CD4-positive, alpha-beta T cell treated with Interleukin-17A for 4 hours (primary cell): ENCODE measurements around the gene C17orf58.
"Not testable (repeated sequence)": the region's sequence is repeated elsewhere in the genome, so short reads cannot be mapped to it uniquely, and the experiment has no call there.

ENCODE experiments used
- DNase-seq: peaks from one replicate; pipeline ENCODE4 v3.0.0-alpha.2; 2020; ENCODE audit warnings: mixed read lengths

C17orf58 gene

DNA sequence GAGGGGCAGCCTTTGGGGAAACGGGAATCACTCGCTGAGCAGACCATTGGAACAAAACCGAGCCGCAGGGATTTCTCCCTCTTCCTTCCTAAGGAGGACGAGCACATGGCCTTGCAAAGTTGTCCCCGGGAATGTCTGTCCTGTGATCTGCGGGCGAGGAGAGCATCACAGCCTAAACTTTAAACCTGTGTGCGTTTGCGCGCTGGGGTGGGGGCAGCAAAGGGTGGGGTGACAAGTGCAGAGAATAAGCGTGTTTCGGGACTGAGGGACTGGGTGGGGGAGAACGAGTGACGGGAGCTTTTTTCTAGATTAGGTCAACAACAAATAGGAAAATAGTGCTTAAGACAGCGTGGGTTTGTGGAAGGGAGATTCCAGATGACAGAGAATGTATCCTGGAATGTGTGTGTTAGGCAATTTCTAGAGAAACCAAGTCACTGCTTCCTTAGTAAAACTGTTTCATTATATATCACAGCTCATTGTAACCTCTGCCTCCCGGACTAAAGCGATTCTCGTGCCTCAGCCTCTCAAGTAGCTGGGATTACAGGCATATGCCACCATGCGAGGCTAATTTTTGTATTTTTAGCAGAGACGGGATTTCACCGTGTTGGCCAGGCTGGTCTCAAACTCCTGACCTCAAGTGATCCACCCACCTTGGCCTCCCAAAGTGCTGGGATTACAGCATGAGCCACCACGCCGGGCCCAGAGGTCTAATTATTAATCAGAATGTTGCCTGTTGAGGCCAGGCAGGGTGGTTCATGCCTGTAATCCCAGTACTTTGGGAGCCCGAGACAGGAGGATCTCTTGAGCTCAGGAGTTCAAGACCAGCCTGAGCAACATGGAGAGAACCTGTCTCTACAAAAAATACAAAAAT lies at the start of gene C17orf58:
Gene C17orf58 (minus strand): TSS at position 169 of the 871 bp plus-strand sequence. CDS start 271 bp downstream, outside the sequence.
- not testable (repeated sequence) for DNase-seq

DNA sequence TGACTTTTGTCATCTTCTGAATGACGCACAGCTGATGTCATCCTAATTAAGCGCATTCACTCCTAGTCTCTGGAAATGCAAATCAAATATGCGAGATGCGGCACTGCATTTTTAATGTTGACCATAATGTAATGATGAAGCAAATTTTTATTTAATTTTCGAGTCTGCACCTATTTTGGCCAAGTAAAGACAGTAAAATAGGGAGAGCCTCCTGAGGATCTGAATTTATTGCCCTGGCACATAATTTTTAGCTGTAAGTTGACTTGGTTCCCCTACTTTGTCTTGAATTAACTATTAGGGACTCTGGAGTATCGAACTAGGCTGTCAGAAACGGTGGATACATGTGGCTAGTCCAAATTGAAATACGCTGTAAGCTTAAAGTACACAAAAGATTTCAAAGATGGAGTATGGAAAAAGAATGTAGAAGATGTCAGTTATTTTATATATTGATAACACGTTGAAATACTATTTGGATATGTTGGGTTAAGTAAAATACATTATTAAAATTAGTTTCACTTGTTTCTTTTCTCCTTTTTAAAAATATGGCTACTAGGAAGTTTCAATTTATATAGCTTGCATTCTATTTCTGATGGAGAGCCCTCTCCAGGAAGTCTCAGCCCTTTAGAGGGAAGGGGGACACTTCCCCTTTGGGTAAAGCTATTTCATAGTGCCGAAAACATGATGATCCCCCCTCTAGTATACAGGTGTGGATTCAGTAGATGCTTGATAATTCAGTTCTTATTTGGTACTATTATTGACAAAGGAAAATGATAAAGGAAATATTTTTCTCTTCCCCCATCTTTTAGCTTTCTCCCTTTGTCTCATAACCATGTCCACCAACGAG lies 40.3 kb upstream of the C17orf58 start:
- DNase-seq: no peak

DNA sequence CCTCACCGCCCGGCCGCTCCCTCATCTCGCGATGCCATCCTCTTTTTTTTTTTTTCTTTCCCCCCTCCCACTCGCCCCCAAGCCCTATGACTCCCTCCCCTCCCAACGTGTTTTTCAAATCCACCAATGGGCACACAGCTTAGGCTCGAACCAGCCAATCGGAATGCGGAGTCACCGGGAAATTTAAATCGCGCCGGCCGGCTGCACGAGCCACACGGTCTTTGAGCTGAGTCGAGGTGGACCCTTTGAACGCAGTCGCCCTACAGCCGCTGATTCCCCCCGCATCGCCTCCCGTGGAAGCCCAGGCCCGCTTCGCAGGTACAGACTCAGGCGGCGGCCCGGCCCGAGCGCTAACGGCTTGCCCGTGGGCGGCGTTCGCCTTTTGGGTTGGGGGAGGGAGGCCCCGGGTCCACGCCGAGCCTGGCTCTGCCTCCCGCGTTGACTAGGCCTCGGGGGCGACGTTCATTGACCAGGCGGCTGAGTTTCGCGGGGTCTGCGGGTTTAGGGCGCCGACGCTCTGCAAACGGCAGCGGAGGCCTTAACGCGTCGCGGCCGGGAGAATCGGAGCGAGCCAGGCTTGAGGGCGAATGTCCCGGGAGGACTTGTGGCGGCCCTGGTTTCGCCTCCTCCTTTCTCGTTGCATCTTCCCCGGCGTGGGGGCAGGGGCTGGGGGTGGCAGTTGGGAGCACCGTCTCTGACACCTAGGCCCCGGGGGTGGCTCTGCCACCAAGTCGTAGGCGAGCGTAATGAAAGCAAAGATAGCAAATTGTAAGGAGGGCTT lies 39.4 kb upstream of the C17orf58 start, which contains the start of gene KPNA2:
Gene KPNA2 (plus strand): TSS at position 213 of the 781 bp plus-strand sequence. CDS start 1,398 bp downstream, outside the sequence.
- peak; percentile 92 for DNase-seq

DNA sequence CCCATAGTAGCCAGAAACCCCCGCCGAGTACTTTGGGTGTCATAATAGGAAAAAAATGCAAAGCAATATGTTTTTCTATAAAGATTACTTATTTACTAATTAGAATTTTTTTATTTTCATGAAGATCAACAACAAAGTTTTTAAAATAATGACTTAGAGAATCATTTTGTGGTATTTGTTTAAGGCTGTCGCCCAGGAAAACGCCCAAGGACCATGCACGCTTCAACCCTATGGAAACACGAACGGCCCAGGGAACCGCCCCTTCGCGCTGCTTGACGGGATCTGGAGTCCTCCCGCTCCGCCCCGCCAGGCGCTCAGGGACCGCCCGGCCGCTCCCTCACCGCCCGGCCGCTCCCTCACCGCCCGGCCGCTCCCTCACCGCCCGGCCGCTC lies 38.9 kb upstream of the C17orf58 start:
- DNase-seq: peak; percentile 93

DNA sequence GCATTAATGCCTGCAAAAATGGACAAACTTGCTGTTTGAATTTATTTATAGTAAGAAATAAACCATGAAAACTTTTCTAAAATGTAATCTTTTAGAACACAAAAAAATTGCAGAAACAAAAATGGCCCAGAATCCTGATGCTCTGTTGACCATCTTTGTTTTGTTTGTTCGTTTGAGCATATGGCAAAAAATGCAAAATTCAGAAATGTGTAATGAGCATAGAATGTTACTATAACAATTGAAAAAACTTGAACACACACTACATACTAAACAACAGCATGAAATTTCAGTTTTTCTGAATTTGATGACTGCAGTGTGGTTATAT lies 38.1 kb upstream of the C17orf58 start:
- DNase-seq: no peak

DNA sequence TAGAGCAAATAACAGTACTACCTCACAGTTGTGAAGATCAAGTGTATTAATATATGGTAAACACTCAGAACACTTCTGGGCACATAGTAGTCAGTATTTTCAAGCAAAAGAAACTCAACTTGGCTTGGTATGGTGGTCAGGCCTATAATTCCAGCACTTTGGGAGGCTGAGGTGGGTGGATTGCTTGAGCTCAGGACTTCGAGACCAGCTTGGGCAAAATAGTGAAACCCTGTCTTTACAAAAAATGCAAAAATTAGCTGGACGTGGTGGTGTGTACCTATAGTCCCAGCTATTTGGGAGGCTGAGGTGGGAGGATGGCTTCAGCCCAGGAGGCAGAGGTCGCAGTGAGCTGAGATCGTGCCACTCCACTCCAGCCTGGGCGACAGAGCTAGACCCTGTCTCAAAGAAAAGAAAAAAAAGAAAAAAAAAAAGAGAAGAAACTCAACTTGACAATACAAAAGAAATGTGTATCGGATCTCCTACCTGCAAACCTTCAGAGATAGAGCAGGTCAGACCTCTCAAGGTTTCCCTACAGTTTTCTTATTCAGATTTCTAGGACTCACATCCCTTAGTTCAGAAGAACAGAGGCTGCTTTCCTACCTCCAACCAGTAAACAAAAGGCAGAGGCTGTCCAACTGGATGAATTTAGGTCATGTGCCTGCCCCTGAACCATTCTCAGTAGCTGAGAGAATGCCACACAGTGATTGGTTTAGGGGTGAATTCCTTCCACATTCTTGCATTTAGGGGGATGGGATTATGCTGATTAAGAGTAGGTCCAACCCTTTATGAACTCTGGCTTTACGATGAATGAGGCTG lies 37.6 kb upstream of the C17orf58 start:
- no peak for DNase-seq

DNA sequence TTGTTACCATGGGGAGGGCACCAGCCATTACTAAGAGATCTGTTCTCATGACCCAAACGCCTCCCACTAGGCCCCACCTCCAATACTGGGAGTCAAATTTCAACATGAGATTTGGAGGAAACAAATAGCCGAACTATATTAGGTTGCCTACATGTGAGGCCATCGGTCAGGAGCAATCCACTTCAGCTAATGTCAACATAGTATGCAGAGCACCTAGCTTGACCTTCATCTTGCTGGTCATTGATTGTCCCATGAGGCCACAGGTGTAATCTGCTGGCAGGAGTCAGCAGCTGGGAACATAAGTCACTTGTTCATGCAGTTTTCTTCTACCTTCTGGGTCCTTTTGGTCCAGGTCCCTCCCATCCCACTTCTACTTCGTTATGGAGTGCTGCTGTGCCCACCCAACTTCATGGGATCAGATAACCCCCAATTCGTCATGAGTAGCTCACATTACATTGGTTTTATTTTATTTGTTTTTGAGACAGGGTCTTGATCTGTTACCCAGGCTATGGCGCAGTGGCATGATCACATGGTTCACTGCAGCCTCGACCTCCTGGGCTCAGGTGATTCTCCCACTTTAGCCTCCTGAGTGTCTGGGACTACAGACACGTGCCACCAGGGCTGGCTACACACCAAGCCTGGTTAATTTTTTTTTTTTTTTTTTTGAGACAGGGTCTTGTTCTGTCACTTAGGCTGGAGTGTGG lies 33.4 kb upstream of the C17orf58 start:
- DNase-seq: no peak

DNA sequence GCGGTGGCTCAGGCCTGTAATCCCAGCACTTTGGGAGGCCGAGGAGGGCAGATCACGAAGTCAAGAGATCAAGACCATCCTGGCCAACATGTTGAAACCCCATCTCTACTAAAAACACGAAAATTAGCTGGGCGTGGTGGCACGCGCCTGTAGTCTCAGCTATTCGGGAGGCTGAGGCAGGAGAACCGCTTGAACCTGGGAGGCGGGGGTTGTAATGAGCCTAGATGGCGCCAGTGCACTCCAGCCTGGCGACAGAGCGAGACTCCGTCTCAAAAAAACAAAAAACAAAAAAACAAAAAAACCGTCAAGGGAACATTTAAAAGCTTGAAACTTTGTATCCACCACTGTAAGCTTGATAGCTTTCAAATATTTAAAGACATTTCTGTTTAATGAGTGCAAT lies 26.3 kb upstream of the C17orf58 start:
- not testable (repeated sequence) for DNase-seq

DNA sequence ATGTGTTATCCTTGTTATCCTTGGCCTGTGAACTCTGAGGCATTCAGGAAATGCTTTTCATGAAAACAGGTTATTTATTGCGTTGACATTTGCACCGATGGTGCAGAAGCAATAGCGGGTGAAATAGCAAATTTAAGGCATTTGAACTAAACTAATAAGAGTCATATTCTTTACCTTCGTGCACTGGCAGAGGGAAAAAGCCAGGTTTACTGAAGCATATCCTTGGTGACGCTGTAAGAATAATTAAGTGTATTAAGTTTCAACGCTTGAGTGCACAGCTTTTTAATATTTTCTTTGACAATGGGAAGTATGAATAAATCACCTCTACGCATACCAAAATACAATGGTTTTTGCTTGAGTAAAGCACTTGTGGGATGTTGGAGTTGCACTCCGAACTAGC lies 25.7 kb upstream of the C17orf58 start:
- DNase-seq: no peak

DNA sequence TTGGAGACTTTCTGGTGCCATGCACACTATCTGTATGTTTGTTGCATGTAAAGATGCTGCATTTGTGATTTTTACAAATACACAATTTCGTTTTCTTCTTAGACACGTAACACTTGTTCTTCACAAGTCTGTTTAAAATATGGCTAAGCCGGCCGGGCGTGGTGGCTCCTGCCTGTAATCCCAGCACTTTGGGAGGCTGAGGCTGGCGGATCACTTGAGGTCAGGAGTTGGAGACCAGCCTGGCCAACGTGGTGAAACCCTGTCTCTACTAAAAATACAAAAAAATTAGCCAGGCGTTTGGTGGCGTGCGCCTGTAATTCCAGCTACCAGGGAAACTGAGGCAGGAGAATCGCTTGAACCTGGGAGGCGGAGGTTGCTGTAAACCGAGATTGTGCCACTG lies 24.5 kb upstream of the C17orf58 start:
- not testable (repeated sequence) for DNase-seq

DNA sequence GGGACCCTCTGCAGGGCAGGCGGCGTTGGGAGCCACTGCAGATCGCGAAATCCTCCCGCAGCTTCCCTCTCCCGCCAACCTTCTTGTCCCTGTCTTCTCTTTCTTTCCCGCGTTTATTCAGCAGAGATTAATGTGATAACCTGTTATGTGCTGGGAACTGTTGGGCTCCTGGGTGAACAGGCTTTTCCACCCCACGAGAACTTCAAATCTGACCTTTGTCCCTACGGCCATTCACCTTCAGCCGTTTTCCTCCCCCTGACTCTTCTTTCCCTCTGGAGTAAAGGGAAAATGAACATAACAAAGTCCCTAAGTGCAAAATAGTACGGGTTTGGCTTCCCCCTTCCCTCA lies 24.1 kb upstream of the C17orf58 start:
- DNase-seq: no peak

DNA sequence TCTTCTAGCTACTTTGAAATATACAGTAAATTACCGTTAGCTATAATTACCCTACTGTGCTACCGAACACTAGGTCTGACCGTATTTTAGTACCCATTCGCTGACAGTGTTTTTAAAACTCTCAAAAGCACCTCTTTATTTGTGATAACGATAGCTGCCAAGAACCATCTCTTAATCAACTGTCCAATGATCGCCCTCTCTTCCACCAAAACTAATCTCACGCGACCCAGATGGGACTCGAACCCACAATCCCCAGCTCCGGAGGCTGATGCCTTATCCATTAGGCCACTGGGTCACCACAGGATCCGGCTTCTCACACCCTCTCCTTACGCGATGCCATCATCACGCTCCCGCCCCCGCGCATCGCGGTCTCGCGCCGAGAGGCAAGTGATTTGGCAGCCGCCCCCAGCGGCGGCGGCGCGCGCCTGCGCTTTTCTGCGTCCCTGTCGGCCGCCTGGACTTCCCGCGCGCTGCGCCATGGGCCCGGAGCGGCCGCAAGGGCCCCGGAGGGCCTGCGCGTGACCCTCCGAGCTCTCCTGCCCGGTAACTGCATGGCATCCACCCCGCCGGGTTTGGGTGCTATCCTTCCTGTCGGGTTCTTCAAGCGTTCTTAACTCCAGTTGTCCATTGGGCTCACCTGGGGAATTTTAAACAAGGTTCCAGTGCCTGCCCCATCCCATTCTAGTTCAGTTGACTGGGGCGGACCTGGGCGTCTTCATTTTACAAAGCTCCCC lies 23.6 kb upstream of the C17orf58 start:
- peak; percentile 94 for DNase-seq

DNA sequence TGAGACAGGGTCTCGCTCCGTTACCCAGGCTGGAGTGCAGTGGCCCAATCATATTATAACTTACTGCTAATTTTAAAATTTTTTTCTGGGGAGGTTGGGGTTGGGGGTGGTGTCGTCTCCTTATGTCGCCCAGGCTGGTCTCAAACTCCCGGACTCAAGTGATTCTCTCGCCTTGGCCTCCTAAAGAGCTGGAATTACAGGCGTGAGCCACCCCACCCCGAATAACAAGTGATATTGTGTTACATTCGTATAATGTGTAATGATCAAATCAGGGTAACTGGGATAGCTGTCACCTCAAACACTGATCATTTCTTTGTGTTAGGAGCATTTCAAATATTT lies 23.0 kb upstream of the C17orf58 start:
- no peak for DNase-seq

DNA sequence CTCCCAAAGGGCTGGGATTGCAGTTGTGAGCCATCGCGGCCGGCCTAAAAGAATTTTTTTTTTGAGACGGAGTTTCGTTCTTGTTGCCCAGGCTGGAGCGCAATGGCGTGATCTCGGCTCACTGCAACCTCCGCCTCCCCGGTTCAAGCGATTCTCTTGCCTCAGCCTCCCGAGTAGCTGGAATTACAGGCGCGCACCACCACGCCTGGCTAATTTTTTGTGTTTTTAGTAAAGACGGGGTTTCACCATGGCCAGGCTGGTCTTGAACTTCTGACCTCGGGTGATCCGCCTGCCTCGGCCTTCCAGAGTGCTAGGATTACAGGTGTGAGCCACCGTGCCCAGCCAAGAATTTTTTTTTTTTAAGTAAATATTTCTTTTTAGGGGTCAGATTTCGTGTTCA lies 22.2 kb upstream of the C17orf58 start:
- not testable (repeated sequence) for DNase-seq

DNA sequence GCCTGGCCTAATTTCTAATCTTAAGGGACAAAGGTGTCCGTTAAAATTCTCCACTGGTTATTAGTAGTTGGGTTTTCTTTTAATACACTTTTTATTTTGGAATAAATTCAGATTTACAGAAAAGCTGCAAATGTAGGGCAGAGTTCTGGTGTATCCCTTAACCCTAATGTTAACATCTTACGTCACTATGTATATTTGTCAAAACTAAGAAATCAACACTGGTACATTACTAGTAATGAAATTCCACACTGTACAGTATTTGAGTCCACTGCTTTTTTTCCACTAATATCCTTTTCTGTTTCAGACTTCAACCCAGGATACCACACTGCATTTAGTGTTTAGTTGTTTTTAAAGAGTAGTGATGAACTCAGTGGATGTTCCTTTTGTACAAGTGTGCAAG lies 20.6 kb upstream of the C17orf58 start:
- no peak for DNase-seq

DNA sequence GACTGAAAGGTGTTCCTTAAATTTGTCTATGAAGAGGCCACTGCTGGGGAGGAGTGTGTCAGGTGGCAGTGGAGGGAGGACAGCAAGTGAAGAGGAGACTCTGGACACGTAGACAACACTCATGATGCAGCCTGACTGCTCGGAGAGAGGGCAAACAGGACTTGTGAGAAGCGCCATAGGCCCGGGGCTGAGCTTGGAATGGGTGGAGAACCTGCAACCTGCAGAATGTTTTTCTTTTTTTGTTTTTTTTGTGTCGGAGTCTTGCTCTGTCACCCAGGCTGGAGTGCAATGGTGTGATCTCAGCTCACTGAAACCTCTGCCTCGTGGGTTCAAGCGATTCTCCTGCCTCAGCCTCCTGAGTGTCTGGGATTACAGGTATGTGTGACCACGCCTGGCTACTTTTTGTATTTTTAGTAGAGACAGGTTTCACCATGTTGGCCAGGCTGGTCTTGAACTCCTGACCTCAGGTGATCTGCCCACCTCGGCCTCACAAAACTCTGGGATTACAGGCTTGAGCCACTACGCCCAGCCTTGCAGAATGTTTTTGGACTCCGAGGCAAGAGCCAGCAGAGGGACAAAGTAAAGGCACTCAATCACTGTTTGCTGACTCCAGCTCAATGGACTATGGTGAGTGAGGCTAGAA lies 18.9 kb upstream of the C17orf58 start:
- no peak for DNase-seq

DNA sequence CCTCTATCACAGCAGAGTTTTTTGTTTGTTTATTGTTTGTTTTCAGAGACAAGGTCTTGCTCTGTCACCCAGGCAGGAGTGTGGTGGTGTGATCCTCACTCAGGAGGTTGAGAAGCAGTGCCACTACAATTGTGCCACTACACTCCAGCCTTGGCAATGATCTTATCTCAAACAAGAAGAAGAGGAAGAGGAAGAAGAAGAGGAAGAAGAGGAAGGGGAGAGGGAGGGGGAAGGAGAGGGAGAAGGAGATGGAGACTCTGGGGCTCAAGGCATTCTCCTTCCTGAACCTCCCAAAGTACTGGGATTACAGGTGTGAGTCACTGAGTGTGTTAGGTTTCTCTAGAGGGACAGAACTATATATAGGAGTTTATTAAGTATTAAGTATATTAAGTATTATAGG lies 17.1 kb upstream of the C17orf58 start:
- no peak for DNase-seq

DNA sequence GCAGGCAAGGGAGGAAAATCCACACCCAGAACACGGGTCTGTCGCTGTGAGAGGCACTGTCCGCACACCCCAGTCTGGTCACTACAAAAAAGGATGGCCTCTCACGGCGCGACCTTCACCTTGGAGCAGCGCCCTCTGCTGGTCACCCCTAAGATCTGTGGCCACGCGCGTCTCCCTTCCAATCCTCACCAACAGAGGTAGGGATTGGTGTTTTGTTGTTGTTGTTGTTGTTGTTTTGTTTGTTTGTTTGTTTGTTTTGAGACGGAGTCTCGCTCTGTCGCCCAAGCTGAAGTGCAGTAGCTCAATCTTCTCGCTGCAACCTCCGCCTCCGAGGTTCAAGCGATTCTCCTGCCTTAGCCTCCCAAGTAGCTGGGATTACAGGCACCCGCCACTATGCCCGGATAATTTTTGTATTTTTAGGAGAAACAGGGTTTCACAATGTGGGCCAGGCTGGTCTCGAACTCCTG lies 15.0 kb upstream of the C17orf58 start:
- DNase-seq: peak; percentile 74

DNA sequence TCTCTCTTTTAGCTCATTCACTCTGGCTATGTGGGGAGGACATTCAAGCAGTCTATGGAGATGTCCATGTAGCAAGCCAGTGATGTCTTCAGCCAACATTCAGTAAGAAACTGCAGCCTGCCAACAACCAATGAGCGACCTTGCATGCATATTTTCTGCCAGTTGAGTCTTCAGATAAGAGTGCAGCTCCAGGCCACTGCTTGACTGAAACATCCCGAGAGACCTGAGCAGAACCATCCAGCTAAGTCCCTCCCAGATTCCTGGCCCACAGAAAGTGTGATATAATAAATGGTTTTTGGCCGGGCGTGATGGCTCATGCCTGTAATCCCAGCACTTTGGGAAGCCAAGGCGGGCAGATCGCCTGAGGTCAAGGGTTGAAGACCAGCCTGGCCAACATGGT lies 10.5 kb upstream of the C17orf58 start:
- DNase-seq: no peak

DNA sequence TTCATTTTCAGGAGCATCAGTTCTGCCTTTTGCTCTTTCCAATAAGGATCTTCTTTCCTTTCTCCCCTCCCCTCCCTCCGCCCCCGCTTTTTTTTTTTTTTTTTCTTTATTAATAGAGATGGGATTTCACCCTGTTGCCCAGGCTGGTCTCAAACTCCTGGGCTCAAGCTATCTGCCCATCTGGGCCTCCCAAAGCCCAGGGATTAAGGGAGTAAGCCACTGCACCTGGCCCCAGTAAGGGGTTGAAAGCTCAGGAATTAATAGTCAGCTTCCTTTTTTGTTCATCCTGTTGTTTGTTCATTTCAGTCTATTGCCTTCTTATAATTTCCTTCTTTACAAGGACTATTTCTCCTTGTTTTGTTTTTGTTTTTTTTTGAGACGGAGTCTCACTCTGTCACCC lies 7.9 kb upstream of the C17orf58 start:
- no peak for DNase-seq
